HG03159 (cell line): ENCODE measurements around the gene TACC2.

Experiments used
- ATAC-seq: cut with Tn5 transposase; IDR thresholded peaks from one replicate; pipeline ENCODE4 v1.9.1; 2021; ENCODE audit warnings: mild to moderate bottlenecking, moderate library complexity; ENCODE audit not compliant: unreplicated experiment

Gene TACC2

GRCh38 chr10:122163174-122164022 is 174.4 kb downstream of the TACC2 start:
- no peak for ATAC-seq

GRCh38 chr10:122164023-122164601 is 175.1 kb downstream of the TACC2 start:
- ATAC-seq: no peak

- ATAC-seq: no peak
Observed at GRCh38 chr10:122164815-122165483, 176.0 kb downstream of the TACC2 start.

GRCh38 chr10:122165484-122166276 is 176.7 kb downstream of the TACC2 start:
- no peak for ATAC-seq

- ATAC-seq: no peak
Observed at GRCh38 chr10:122168101-122168500, 179.1 kb downstream of the TACC2 start.

GRCh38 chr10:122168598-122169394 is 179.8 kb downstream of the TACC2 start:
- no peak for ATAC-seq

GRCh38 chr10:122170802-122171201 is 181.8 kb downstream of the TACC2 start:
- no peak for ATAC-seq

- ATAC-seq: no peak
Observed at GRCh38 chr10:122171302-122172075, 182.5 kb downstream of the TACC2 start.

GRCh38 chr10:122172361-122173008 is 183.5 kb downstream of the TACC2 start:
- no peak for ATAC-seq

GRCh38 chr10:122173337-122173736 is 184.4 kb downstream of the TACC2 start:
- no peak for ATAC-seq

GRCh38 chr10:122173766-122174435 is 184.9 kb downstream of the TACC2 start:
- ATAC-seq: no peak

- ATAC-seq: no peak
Observed at GRCh38 chr10:122176232-122177213, 187.6 kb downstream of the TACC2 start.

- no peak for ATAC-seq
Observed at GRCh38 chr10:122178655-122179054, 189.7 kb downstream of the TACC2 start.

GRCh38 chr10:122181041-122181732 is 192.2 kb downstream of the TACC2 start:
- no peak for ATAC-seq

GRCh38 chr10:122181876-122182275 is 192.9 kb downstream of the TACC2 start:
- no peak for ATAC-seq

GRCh38 chr10:122182308-122182707 is 193.3 kb downstream of the TACC2 start:
- ATAC-seq: no peak

- ATAC-seq: no peak
Observed at GRCh38 chr10:122184254-122184653, 195.3 kb downstream of the TACC2 start.
